Fibroblast of villous mesenchyme (primary cell): ENCODE results near the gene ZNF581. TPM values are rescaled to one million over a fixed set of nuclear protein-coding genes. Genes with fewer than 3 reads are reported as not detected.
A peak's percentile ranks its signal among the peaks of the same experiment; 100 is the strongest.

Experiments used
- DNase-seq: peaks from one replicate; pipeline ENCODE4 v3.0.0-alpha.2; 2010; ENCODE audit warnings: low read depth
- H3K4me3 ChIP-seq: 2 replicates; pipeline ENCODE4 v1.5.1; 2011; ENCODE audit warnings: low read depth, mild to moderate bottlenecking, low read length
- total RNA-seq: library from RNA; depleted of rRNA; stranded (reverse); fragments of >200 nt; gene quantifications from 2 replicates; pipeline ENCODE4 v1.2.3, GENCODE V29; 2012
- TF ChIP-seq, protein P1 (sequence below): IDR thresholded peaks from 2 replicates; pipeline ENCODE4 v1.5.1; 2012; ENCODE audit warnings: low read depth, mild to moderate bottlenecking, low read length; ENCODE audit not compliant: insufficient read depth

ZNF581 gene
- total RNA-seq, 1 donor = 13.0 TPM

DNA sequence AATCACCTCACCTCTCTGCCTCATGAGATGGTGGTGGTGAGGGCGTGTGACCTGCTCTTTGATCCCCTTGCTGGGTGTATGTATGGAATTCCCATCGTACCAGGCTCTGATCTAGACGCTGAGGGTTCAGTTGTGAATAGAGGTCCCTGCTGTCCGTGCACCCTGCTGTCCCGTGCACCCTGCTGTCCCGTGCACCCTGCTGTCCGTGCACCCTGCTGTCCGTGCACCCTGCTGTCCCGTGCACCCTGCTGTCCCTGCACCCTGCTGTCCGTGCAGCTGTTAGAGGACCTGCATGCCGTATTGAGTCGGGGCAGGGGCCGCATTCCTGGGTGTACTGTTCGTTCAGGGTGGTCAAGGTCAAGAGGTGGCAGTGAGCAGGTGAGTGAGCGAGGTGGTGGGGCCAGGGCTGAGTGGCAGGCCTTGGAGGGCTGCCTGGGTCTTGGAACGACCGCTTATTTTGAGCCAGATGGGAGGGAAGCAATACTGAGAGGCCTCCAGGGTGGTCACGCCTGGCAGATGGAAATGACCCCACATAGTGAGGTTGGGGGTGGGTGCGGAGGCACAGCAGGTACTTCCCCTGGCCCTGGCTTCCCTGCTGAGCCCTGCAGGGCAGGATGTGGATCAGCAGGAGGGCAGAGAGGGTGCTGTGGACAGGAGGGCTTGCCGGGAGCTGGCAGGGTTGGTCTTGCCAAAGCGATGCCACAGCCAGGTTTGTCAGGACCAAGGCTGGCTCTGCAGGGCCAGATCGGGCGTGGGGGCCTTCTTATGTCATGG, 27.0 kb downstream of the ZNF581 start:
- TF ChIP-seq, protein P1, sequence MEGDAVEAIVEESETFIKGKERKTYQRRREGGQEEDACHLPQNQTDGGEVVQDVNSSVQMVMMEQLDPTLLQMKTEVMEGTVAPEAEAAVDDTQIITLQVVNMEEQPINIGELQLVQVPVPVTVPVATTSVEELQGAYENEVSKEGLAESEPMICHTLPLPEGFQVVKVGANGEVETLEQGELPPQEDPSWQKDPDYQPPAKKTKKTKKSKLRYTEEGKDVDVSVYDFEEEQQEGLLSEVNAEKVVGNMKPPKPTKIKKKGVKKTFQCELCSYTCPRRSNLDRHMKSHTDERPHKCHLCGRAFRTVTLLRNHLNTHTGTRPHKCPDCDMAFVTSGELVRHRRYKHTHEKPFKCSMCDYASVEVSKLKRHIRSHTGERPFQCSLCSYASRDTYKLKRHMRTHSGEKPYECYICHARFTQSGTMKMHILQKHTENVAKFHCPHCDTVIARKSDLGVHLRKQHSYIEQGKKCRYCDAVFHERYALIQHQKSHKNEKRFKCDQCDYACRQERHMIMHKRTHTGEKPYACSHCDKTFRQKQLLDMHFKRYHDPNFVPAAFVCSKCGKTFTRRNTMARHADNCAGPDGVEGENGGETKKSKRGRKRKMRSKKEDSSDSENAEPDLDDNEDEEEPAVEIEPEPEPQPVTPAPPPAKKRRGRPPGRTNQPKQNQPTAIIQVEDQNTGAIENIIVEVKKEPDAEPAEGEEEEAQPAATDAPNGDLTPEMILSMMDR = no peak
- H3K4me3 ChIP-seq = no peak overlapping the region
- no peak for DNase-seq

- TF ChIP-seq, protein P1 = no peak
- no peak overlapping the region for H3K4me3 ChIP-seq
- no peak for DNase-seq
Measured at GRCh38 chr19:55671054-55671378, 27.6 kb downstream of the ZNF581 start.

GRCh38 chr19:55672418-55672817, 29.0 kb downstream of the ZNF581 start:
- DNase-seq = no peak
- no peak overlapping the region for H3K4me3 ChIP-seq
- TF ChIP-seq, protein P1 = no peak

DNA sequence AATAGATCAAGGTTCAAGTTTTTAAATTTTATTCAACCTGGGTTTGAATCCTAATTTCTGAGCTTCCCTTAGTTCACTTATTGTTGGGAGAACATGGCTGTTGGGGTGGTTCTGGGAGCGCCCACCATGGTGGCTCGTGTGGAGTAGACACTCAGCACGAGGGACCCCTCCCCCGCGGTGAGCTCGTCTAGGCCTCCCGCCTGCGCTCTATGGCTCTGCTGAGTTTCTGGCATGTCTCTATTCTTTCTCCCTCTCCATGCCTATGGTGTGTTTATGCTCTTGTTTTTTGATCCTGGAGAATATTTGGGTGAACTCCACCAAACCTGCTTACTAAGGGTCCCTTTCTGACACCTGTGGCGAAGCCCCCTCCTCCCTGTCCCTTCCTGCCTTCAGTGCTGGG, 30.0 kb downstream of the ZNF581 start:
- TF ChIP-seq, protein P1 = no peak
- DNase-seq = no peak
- no peak overlapping the region for H3K4me3 ChIP-seq

DNA sequence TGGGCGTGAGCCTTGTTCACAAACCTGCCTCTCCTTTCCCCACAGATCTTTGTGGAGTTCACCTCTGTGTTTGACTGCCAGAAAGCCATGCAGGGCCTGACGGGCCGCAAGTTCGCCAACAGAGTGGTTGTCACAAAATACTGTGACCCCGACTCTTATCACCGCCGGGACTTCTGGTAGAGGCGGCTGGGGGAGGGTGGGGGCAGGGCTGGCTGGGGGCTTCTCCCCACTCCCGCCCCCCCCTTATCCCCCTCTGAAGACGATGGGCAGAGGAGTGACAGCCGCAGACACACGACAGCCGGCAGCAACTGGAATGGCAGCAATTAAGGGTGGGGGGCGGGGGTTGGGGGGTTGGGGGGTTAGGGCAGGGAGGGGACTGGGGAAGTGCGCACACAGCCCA, 30.4 kb downstream of the ZNF581 start:
- no peak for DNase-seq
- TF ChIP-seq, protein P1 = no peak
- H3K4me3 ChIP-seq = no peak overlapping the region

DNA sequence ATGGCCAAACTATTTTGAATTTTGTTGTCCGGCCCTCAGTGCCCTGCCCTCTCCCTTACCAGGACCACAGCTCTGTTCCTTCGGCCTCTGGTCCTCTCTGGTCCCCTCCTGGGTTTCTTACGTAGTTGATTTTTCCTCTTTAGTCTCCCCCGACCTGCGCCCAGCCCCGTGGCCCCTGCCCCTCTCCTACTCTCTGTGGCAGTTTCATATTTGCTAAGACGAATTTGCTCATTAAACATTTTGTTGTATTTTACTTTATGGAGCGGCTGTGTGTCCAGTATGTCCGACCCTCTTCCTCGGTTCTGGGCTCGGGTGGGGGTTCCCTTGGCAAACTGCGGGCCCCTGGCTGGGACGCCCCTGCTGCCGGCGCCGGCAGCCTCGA, 31.0 kb downstream of the ZNF581 start:
- DNase-seq = no peak
- TF ChIP-seq, protein P1 = no peak
- H3K4me3 ChIP-seq = peak overlapping the region; percentile 69

DNA sequence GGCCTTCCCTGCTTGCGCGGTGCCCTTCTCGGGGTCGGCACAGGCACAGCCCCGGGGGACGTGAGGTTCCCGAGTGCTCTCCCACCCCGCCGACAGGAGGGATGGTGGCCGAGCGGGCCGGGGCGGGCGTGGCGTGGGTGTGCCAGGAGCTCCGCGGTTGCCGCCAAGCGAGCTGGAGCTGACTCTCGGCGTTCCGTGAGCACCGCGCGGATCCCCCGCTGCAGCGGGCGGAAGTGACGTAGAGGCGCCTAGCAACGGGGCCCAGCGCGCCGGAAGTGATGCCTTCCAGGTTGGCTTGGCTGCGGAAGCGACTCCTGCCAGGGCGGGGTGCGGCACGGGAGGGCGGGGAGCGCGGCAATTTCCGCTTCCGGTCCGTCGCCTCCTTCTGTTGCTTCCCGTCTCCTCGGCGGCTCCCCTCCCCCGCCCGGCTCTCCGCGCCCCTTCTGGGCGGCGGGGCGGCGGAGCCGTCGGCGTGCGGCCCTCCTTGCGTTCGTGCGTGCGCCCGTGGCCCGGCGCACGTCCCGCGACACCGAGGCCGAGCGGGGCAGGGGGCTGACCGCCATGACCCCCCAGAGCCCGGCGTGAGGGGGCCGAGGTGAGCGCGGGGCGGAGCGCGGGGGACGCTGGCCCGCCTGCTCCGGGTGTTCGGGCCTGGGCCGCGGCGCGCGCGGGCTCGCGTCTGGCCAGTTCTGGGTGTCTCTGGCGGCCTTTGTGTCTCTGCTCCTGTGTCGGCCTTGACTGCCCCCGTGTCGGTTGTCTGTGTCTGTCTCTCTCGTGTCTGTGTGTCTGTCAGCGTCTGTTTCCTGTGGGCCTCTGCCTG, 31.6 kb downstream of the ZNF581 start, which contains the start of gene EPN1:
EPN1 (plus strand) TSS at position 386 of the 820 bp plus-strand sequence. CDS start 3,402 bp downstream, outside the sequence.
- TF ChIP-seq, protein P1 = no peak
- peak; percentile 97 for DNase-seq
- H3K4me3 ChIP-seq = peak within 1 kb of the TSS; percentile 69
